ENCODE results near the gene BPIFB4.

BPIFB4 gene

GRCh38 chr20:33051333-33051732, 28.1 kb upstream of the BPIFB4 start:
- Mint-ChIP-seq H3K27ac (no peak overlapping the region), H3K36me3 (ENCODE audit: low read depth) (no peaks in the 10 kb centered on the region), H3K9me3 (peaks cover 4% of the 10 kb centered on the region), H3K27me3 (ENCODE audit: low read depth) (no peaks in the 10 kb centered on the region), H3K4me1 (ENCODE audit: low read depth) (no peaks in the 10 kb centered on the region), H3K4me3 (no peak overlapping the region)

GRCh38 chr20:33053291-33054106, 25.9 kb upstream of the BPIFB4 start, which contains the start of gene BPIFB3:
BPIFB3 (plus strand) TSS chr20:33053903; CDS start chr20:33055436, 1,533 bp downstream.
- Mint-ChIP-seq H3K27ac (no peak within 1 kb of the TSS), H3K4me3 (no peak within 1 kb of the TSS), H3K9me3 (no peaks in the 10 kb centered on the region), H3K27me3 (ENCODE audit: low read depth) (no peaks in the 10 kb centered on the region), H3K36me3 (ENCODE audit: low read depth) (no peaks in the 10 kb centered on the region), H3K4me1 (ENCODE audit: low read depth) (no peaks in the 10 kb centered on the region)

GRCh38 chr20:33054381-33054780, 25.1 kb upstream of the BPIFB4 start:
- Mint-ChIP-seq H3K9me3 (no peaks in the 10 kb centered on the region), H3K4me3 (no peak overlapping the region), H3K4me1 (ENCODE audit: low read depth) (no peaks in the 10 kb centered on the region), H3K36me3 (ENCODE audit: low read depth) (no peaks in the 10 kb centered on the region), H3K27me3 (ENCODE audit: low read depth) (no peaks in the 10 kb centered on the region), H3K27ac (no peak overlapping the region)

GRCh38 chr20:33054791-33055190, 24.7 kb upstream of the BPIFB4 start:
- Mint-ChIP-seq H3K4me3 (no peak overlapping the region), H3K27me3 (ENCODE audit: low read depth) (no peaks in the 10 kb centered on the region), H3K4me1 (ENCODE audit: low read depth) (no peaks in the 10 kb centered on the region), H3K9me3 (no peaks in the 10 kb centered on the region), H3K27ac (no peak overlapping the region), H3K36me3 (ENCODE audit: low read depth) (no peaks in the 10 kb centered on the region)

GRCh38 chr20:33059136-33059535, 20.3 kb upstream of the BPIFB4 start:
- Mint-ChIP-seq H3K27me3 (ENCODE audit: low read depth) (no peaks in the 10 kb centered on the region), H3K27ac (no peak overlapping the region), H3K36me3 (ENCODE audit: low read depth) (no peaks in the 10 kb centered on the region), H3K4me1 (ENCODE audit: low read depth) (no peaks in the 10 kb centered on the region), H3K4me3 (no peak overlapping the region), H3K9me3 (no peaks in the 10 kb centered on the region)

- H3K27ac Mint-ChIP-seq: no peak overlapping the region
Measured at GRCh38 chr20:33059741-33060390, 19.6 kb upstream of the BPIFB4 start.

GRCh38 chr20:33061658-33062028, 17.8 kb upstream of the BPIFB4 start:
- H3K9me3 Mint-ChIP-seq: no peaks in the 10 kb centered on the region
- H3K27ac Mint-ChIP-seq: no peak overlapping the region
- no peaks in the 10 kb centered on the region for H3K4me1 Mint-ChIP-seq (ENCODE audit: low read depth)
- no peaks in the 10 kb centered on the region for H3K36me3 Mint-ChIP-seq (ENCODE audit: low read depth)
- H3K4me3 Mint-ChIP-seq: no peak overlapping the region
- no peaks in the 10 kb centered on the region for H3K27me3 Mint-ChIP-seq (ENCODE audit: low read depth)

More at GRCh38 chr20:33059741-33060390, 19.6 kb upstream of the BPIFB4 start:
- Mint-ChIP-seq H3K36me3 (ENCODE audit: low read depth) (no peaks in the 10 kb centered on the region), H3K4me3 (no peak overlapping the region), H3K4me1 (ENCODE audit: low read depth) (no peaks in the 10 kb centered on the region), H3K27me3 (ENCODE audit: low read depth) (no peaks in the 10 kb centered on the region), H3K9me3 (no peaks in the 10 kb centered on the region)

- Mint-ChIP-seq H3K4me1 (ENCODE audit: low read depth) (no peaks in the 10 kb centered on the region), H3K27me3 (ENCODE audit: low read depth) (no peaks in the 10 kb centered on the region), H3K9me3 (no peaks in the 10 kb centered on the region), H3K4me3 (no peak overlapping the region), H3K27ac (no peak overlapping the region), H3K36me3 (ENCODE audit: low read depth) (no peaks in the 10 kb centered on the region)
Measured at GRCh38 chr20:33062105-33062824, 17.2 kb upstream of the BPIFB4 start.

GRCh38 chr20:33062825-33063149, 16.7 kb upstream of the BPIFB4 start:
- H3K9me3 Mint-ChIP-seq: no peaks in the 10 kb centered on the region
- no peaks in the 10 kb centered on the region for H3K27me3 Mint-ChIP-seq (ENCODE audit: low read depth)
- no peaks in the 10 kb centered on the region for H3K36me3 Mint-ChIP-seq (ENCODE audit: low read depth)
- no peaks in the 10 kb centered on the region for H3K4me1 Mint-ChIP-seq (ENCODE audit: low read depth)
- no peak overlapping the region for H3K27ac Mint-ChIP-seq
- H3K4me3 Mint-ChIP-seq: no peak overlapping the region

GRCh38 chr20:33063271-33063670, 16.2 kb upstream of the BPIFB4 start:
- no peaks in the 10 kb centered on the region for H3K27me3 Mint-ChIP-seq (ENCODE audit: low read depth)
- H3K9me3 Mint-ChIP-seq: no peaks in the 10 kb centered on the region
- no peaks in the 10 kb centered on the region for H3K36me3 Mint-ChIP-seq (ENCODE audit: low read depth)
- no peak overlapping the region for H3K4me3 Mint-ChIP-seq
- H3K27ac Mint-ChIP-seq: no peak overlapping the region
- no peaks in the 10 kb centered on the region for H3K4me1 Mint-ChIP-seq (ENCODE audit: low read depth)

- no peaks in the 10 kb centered on the region for H3K9me3 Mint-ChIP-seq
- H3K36me3 Mint-ChIP-seq (ENCODE audit: low read depth): no peaks in the 10 kb centered on the region
- no peak overlapping the region for H3K27ac Mint-ChIP-seq
- H3K4me3 Mint-ChIP-seq: no peak overlapping the region
- no peaks in the 10 kb centered on the region for H3K4me1 Mint-ChIP-seq (ENCODE audit: low read depth)
- no peaks in the 10 kb centered on the region for H3K27me3 Mint-ChIP-seq (ENCODE audit: low read depth)
Measured at GRCh38 chr20:33064572-33065287, 14.7 kb upstream of the BPIFB4 start.

- H3K27ac Mint-ChIP-seq: no peak overlapping the region
- no peaks in the 10 kb centered on the region for H3K36me3 Mint-ChIP-seq (ENCODE audit: low read depth)
- H3K9me3 Mint-ChIP-seq: no peaks in the 10 kb centered on the region
- H3K27me3 Mint-ChIP-seq (ENCODE audit: low read depth): no peaks in the 10 kb centered on the region
- H3K4me1 Mint-ChIP-seq (ENCODE audit: low read depth): no peaks in the 10 kb centered on the region
- H3K4me3 Mint-ChIP-seq: no peak overlapping the region
Measured at GRCh38 chr20:33065785-33066184, 13.7 kb upstream of the BPIFB4 start.

GRCh38 chr20:33067806-33068205, 11.6 kb upstream of the BPIFB4 start:
- Mint-ChIP-seq H3K4me3 (no peak overlapping the region), H3K27ac (no peak overlapping the region), H3K36me3 (ENCODE audit: low read depth) (no peaks in the 10 kb centered on the region)

GRCh38 chr20:33068251-33068939, 11.0 kb upstream of the BPIFB4 start:
- no peaks in the 10 kb centered on the region for H3K4me1 Mint-ChIP-seq (ENCODE audit: low read depth)
- no peak overlapping the region for H3K4me3 Mint-ChIP-seq
- H3K27ac Mint-ChIP-seq: no peak overlapping the region
- no peaks in the 10 kb centered on the region for H3K9me3 Mint-ChIP-seq
- H3K27me3 Mint-ChIP-seq (ENCODE audit: low read depth): no peaks in the 10 kb centered on the region
- no peaks in the 10 kb centered on the region for H3K36me3 Mint-ChIP-seq (ENCODE audit: low read depth)

More at GRCh38 chr20:33067806-33068205, 11.6 kb upstream of the BPIFB4 start:
- Mint-ChIP-seq H3K27me3 (ENCODE audit: low read depth) (no peaks in the 10 kb centered on the region), H3K4me1 (ENCODE audit: low read depth) (no peaks in the 10 kb centered on the region), H3K9me3 (no peaks in the 10 kb centered on the region)

Measured in T-helper 1 cell treated with Interleukin-12 subunit alpha and Interleukin-12 subunit beta and Interleukin-4 antibody, amounts not matched to agents 30 μg/mL and 1 μg/mL, for 36 hours (primary cell).